ENCODE results near the gene MAGEF1. TPM values are rescaled to one million over a fixed set of nuclear protein-coding genes. Genes with fewer than 3 reads are reported as not detected.

The MAGEF1 gene, protein sequence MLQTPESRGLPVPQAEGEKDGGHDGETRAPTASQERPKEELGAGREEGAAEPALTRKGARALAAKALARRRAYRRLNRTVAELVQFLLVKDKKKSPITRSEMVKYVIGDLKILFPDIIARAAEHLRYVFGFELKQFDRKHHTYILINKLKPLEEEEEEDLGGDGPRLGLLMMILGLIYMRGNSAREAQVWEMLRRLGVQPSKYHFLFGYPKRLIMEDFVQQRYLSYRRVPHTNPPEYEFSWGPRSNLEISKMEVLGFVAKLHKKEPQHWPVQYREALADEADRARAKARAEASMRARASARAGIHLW
- total RNA-seq: 14.3 and 15.0 TPM in 2 replicates

DNA sequence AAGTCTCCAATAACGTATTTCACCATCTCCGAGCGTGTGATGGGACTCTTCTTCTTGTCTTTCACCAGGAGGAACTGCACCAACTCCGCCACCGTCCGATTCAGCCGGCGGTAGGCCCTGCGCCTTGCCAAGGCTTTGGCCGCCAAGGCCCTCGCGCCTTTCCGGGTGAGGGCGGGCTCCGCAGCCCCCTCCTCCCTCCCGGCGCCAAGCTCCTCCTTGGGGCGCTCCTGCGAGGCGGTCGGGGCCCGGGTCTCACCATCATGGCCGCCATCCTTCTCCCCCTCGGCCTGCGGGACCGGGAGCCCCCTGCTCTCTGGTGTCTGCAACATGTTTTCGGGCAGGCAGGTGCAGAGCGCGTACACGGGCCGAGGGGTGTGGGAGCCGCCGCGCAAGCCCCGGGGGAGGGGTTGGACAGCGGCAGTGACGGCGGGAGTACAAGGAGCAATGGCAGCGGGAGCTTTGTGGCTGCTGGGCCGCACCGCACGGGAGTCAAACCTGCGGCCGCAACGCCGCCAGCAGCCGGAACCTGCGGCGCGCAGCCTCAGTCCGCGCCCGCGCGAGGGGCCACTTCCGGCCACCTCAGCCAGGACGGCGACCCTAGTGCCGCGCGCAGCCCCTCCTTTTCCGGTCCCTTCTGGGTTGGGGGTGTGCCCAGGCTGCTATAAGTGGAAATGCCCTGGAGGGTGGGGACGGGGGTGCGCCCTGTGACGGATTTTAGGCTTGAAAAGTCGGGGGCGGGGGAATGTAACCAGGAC, at the start of gene MAGEF1:
TSS of gene MAGEF1 (minus strand) at position 572 of the 755 bp plus-strand sequence. CDS start at position 329, 243 bp downstream.
- peaks cover 15% of the 10 kb centered on the region for H3K27me3 Mint-ChIP-seq
- peaks cover 29% of the 10 kb centered on the region for H3K4me1 Mint-ChIP-seq
- H3K9me3 Mint-ChIP-seq: no peaks in the 10 kb centered on the region
- peak within 1 kb of the TSS; percentile 86 for H3K27ac Mint-ChIP-seq
- intact Hi-C loops (cut with micrococcal nuclease): loop anchor here (1.0 to 5.0 kb wide), 4 partner anchors 16 to 150 kb away; partner anchors contain the start of genes EPHB3 and VPS8
- peaks cover 25% of the 10 kb centered on the region for H3K36me3 Mint-ChIP-seq (ENCODE audit: low read depth)
- peak; percentile 94 for DNase-seq
- H3K4me3 Mint-ChIP-seq: peak within 1 kb of the TSS; percentile 94

DNA sequence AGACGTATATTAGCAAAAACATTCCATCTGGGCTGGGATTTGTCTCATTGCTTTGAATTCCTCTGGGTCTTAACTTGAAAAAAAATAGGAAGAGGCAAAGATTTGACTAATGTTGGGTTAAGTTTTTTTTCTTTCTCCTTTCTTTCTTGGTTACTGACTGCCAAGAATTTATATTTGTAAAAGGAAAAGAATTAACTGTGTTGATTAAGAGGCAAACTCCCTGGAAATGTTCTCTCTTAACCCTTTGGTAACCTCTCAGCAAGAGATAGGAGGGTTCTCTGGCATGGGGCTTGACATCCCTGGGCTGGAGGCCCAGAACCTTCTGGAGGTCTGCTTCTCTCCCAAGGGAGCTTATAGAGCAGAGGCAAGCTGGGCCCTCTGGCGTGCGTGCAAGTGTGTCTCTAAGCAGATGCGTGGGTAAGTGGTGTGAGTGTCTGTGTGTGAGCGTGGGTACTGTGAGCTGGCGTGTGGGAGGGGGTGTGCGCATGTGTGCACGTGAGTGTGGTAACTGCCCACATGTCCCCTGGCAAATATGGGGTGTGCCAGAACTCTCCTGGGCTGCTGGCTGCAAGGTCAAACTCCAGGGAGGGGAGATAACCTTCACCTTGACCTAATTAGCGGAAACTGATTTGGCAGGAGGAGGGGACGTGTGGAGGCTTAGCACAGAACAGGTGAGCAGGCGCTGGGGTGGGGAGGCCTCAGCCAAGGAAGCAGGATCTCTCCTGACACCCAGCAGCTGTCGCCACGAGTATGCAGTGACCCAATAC, 49.4 kb upstream of the MAGEF1 start:
- intact Hi-C loops (cut with micrococcal nuclease): no loop called here
- DNase-seq: no peak
- Mint-ChIP-seq H3K27me3 (peaks cover 7% of the 10 kb centered on the region), H3K4me1 (peaks cover 4% of the 10 kb centered on the region), H3K9me3 (no peaks in the 10 kb centered on the region), H3K27ac (no peak overlapping the region), H3K4me3 (no peak overlapping the region), H3K36me3 (ENCODE audit: low read depth) (no peaks in the 10 kb centered on the region)

DNA sequence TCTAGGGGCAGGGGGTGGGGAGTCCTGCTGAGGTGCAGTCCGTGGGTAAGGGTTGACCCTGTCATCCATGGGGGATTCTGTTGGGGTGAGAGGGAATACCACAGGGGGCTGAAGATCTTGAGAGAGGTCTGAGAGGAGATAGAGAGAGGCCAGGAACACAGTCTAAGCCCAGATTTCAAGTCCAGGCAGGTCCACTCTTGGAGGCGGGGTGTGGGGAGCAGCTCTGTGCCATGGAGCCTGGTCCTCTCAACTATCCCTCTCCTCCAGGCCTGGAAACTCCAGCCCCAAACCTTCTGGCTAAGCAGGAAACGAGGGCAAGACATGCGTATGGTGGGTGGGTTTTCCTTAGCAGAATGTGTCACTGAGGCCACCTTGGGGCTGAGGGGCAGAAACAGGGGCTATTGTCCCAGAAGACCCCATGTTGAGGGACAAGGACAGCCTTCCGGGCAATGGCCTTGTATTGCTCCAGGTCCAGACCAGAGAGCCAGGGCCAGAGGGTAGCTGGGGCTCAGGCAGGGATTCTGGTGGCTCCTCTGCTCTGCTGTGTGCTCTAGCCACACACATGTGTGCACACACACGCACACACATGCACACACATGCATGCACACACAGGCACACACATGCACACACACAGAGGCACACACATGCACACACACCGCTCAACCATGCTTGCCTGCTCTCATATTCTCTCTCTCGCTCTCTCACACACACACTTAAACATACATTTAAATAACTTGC, 48.6 kb upstream of the MAGEF1 start:
- no peak for DNase-seq
- peaks cover 2% of the 10 kb centered on the region for H3K4me1 Mint-ChIP-seq
- peaks cover 5% of the 10 kb centered on the region for H3K27me3 Mint-ChIP-seq
- intact Hi-C loops (cut with micrococcal nuclease): no loop called here
- H3K27ac Mint-ChIP-seq: no peak overlapping the region
- no peaks in the 10 kb centered on the region for H3K36me3 Mint-ChIP-seq (ENCODE audit: low read depth)
- H3K4me3 Mint-ChIP-seq: no peak overlapping the region
- no peaks in the 10 kb centered on the region for H3K9me3 Mint-ChIP-seq

DNA sequence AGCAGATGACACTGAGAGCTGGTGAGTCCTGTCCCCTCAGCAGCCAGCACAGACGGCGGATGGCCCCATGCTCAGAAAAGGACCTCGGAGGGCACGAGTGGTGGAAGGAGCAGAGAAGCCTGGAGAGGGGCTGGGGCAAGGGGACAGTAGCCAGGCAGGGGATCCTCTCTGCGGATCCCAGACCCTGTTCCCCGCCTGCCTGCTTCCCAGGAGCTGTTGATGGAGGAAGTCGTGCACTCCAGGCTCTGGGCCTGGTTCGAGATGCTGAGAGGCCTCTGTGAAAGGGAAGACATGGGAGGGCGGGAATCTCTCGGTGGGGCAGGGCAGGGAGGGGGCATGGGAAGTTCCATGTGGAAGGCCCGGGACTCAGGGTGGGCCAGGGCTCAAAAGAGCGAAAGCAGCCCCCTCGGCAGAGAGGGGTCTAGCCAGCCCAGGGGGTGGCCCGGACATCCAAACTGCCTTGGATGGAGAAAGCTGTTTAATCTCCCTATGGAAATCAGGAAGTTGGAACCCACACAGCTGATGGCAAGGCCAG, 47.9 kb upstream of the MAGEF1 start:
- Mint-ChIP-seq H3K36me3 (ENCODE audit: low read depth) (no peaks in the 10 kb centered on the region), H3K4me1 (peaks cover 2% of the 10 kb centered on the region), H3K27ac (no peak overlapping the region), H3K27me3 (peaks cover 5% of the 10 kb centered on the region), H3K4me3 (no peak overlapping the region), H3K9me3 (no peaks in the 10 kb centered on the region)
- DNase-seq: no peak
- intact Hi-C loops (cut with micrococcal nuclease): no loop called here

DNA sequence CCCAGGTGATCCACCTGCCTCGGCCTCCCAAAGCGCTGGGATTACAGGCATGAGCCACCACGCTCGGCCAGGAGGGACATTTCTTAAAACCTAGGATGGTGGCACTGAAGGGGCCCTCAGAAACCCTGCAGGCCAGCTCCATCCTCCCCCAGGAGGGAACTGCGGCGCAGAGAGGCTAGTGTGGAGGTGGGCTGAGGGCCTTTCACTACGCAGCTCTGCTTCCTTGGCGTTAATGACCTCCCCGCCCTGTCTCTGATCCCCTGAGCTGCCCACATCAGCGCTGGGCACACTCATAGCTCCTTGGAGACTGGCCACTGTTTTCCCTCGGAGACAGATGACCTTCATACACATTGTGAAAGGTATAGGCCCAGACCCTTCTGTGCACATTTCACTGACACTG, 46.2 kb upstream of the MAGEF1 start:
- H3K9me3 Mint-ChIP-seq: no peaks in the 10 kb centered on the region
- H3K4me1 Mint-ChIP-seq: peaks cover 2% of the 10 kb centered on the region
- intact Hi-C loops (cut with micrococcal nuclease): no loop called here
- H3K4me3 Mint-ChIP-seq: no peak overlapping the region
- DNase-seq: no peak
- H3K27ac Mint-ChIP-seq: no peak overlapping the region
- no peaks in the 10 kb centered on the region for H3K36me3 Mint-ChIP-seq (ENCODE audit: low read depth)
- peaks cover 4% of the 10 kb centered on the region for H3K27me3 Mint-ChIP-seq

DNA sequence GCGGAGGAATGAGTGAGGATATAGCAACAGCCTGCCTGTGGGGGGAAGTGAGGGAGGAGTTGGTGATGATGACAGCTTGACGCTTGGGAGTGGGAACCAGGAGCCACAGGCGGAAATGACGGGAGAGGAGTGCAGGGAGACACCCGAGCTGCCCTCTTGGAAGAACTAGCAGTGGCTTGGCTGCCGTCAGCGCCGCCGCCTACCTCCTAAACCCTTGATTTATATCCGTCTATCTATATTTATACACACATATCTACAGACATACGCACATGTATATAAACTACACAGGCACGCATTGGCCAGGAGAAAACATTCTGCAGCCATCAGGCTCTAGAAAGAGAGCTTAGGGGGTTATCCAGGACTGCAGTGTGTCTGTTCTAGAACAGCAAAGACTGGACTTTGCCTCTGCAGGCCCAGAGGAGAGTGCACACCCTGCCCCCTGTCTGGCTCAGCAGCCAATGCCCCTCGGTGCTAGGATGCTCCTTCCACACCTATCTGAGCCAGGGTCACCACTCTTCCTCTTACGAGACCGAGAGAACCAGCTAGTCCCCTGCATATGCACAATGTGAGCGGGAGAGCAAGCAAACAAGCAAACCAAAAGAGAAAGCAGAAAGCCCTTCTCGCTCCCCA, 45.3 kb upstream of the MAGEF1 start:
- H3K4me3 Mint-ChIP-seq: no peak overlapping the region
- H3K27me3 Mint-ChIP-seq: peaks cover 4% of the 10 kb centered on the region
- no peaks in the 10 kb centered on the region for H3K9me3 Mint-ChIP-seq
- intact Hi-C loops (cut with micrococcal nuclease): no loop called here
- H3K27ac Mint-ChIP-seq: no peak overlapping the region
- no peaks in the 10 kb centered on the region for H3K36me3 Mint-ChIP-seq (ENCODE audit: low read depth)
- peaks cover 2% of the 10 kb centered on the region for H3K4me1 Mint-ChIP-seq
- no peak for DNase-seq

DNA sequence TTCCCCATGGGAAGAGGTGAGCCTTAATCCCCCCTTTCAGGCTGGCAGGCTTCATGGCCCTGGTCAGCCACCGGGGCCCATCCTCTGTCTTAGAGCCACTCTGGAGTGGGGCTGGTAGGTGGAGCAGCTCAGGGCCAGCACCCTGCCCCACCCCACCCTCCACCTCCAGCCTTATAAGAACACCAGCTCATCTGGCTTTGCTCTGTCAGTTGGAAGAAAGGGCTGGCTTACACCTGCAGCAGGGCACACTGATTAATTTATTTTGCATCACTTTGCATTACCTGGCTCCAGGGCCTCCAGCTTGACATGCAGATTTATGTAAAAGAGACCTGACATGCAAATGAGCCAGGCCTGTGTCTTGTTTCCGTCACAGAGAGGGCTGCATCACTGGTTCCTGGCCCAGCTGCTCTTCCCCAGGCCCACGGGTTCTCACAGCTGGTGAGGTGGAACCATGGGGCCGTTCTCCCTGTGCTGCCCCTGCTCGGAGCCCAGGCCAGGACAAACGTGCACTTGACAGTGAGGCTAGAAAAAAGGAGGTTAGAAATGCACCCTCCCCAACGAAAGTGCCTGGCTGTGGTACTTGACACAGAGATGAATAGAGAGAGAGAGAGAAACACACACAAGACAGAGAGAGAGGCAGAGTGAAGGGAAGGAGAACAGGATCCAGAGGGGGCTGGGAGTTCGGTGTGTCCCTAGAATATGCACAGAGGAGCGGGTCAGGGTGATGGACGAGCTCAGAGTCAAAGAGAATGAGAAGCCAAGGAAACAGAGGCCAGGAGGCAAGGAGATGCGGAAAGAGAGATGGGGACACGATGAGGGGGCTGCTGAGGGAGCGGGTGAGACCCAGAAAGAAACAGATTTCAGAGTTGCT, 44.5 kb upstream of the MAGEF1 start:
- intact Hi-C loops (cut with micrococcal nuclease): no loop called here
- Mint-ChIP-seq H3K27me3 (peaks cover 4% of the 10 kb centered on the region), H3K4me3 (no peak overlapping the region), H3K36me3 (ENCODE audit: low read depth) (no peaks in the 10 kb centered on the region), H3K9me3 (no peaks in the 10 kb centered on the region), H3K4me1 (peaks cover 2% of the 10 kb centered on the region), H3K27ac (no peak overlapping the region)
- DNase-seq: no peak

DNA sequence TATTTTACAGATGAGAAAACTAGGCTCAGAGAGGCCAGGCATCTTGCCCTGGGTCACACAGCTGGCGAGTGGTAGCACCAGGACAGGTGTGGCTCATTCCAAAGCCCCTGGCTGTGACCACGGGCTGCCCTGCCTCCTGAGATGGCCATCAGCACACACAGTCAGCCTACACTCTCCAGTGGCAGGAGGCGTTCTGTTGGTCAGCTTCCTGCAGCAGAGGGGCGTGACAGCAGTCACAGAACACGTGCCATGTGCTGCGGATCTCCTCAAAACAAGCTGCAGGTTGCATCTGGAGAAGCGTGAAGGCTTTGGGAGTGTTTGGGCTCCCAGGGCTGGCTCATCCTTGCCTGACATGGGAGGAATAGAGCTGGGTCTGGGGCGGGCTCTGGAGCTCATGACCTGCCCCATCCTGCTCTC, 43.5 kb upstream of the MAGEF1 start:
- DNase-seq: no peak
- no peaks in the 10 kb centered on the region for H3K9me3 Mint-ChIP-seq
- H3K4me3 Mint-ChIP-seq: no peak overlapping the region
- no peaks in the 10 kb centered on the region for H3K36me3 Mint-ChIP-seq (ENCODE audit: low read depth)
- intact Hi-C loops (cut with micrococcal nuclease): no loop called here
- peaks cover 2% of the 10 kb centered on the region for H3K4me1 Mint-ChIP-seq
- H3K27me3 Mint-ChIP-seq: peaks cover 4% of the 10 kb centered on the region
- no peak overlapping the region for H3K27ac Mint-ChIP-seq

DNA sequence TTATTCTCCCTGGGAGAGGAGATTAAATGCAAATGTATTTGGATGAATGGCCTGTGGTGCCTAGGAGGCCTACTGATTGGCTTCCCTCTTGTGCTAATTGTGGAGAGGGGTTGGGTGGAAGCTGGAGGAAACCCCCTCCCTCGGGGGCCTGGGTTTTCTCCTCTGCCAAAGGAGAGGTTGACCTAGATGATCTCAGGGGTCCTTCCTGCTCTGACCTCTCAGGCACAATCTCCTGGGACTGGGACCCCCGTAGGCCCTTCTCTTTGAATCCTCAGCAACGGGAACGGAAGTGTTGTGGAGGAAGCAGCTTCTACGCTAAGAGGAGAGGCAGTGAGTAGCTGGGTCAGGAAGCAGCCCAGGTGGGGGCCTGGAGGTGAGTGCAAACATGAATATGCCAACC, 40.5 kb upstream of the MAGEF1 start:
- H3K9me3 Mint-ChIP-seq: no peaks in the 10 kb centered on the region
- H3K36me3 Mint-ChIP-seq (ENCODE audit: low read depth): no peaks in the 10 kb centered on the region
- H3K4me1 Mint-ChIP-seq: peaks cover 7% of the 10 kb centered on the region
- no peak overlapping the region for H3K4me3 Mint-ChIP-seq
- intact Hi-C loops (cut with micrococcal nuclease): no loop called here
- H3K27ac Mint-ChIP-seq: no peak overlapping the region
- no peak for DNase-seq
- peaks cover 7% of the 10 kb centered on the region for H3K27me3 Mint-ChIP-seq

DNA sequence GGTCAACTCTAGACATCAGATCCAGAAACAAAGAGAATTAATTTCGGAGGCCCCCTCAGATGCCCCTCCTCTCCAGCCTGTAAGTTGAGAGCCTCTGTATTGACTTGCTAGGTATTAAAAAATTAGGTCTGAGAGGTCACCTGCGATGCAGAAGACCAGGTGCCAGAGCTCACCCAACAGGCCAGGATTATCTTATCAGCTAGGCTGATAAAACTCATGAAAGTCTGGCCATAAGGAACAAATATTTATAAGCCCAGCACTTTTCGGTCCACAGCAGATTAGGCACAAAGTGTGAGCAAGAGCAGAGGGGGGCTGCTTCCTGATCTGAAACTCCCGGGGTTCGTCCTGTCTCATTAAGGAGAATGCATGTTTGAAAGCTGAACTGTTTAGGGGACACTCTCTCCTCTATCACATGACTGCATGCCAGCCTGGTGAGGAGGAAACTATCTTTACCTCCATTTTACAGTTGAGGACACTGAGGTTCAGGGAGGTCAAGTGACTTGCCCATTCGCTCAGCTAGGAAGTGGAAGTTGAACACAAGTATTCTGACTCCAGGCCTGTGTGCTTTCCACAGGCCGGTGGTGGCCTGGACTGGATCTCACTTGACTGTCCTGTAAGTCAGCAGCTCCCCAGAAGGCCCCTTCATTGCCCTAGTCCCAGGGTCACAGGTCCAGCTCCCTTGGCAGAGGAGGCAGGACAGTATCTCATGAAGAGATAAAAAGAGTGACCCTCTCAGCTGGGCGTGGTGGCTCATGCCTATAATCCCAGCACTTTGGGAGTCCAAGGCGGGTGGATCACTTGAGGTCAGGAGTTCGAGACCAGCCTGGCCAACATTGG, 39.6 kb upstream of the MAGEF1 start:
- H3K36me3 Mint-ChIP-seq (ENCODE audit: low read depth): no peaks in the 10 kb centered on the region
- H3K27me3 Mint-ChIP-seq: peaks cover 4% of the 10 kb centered on the region
- intact Hi-C loops (cut with micrococcal nuclease): no loop called here
- no peak for DNase-seq
- no peak overlapping the region for H3K4me3 Mint-ChIP-seq
- peaks cover 5% of the 10 kb centered on the region for H3K4me1 Mint-ChIP-seq
- no peak overlapping the region for H3K27ac Mint-ChIP-seq
- no peaks in the 10 kb centered on the region for H3K9me3 Mint-ChIP-seq

DNA sequence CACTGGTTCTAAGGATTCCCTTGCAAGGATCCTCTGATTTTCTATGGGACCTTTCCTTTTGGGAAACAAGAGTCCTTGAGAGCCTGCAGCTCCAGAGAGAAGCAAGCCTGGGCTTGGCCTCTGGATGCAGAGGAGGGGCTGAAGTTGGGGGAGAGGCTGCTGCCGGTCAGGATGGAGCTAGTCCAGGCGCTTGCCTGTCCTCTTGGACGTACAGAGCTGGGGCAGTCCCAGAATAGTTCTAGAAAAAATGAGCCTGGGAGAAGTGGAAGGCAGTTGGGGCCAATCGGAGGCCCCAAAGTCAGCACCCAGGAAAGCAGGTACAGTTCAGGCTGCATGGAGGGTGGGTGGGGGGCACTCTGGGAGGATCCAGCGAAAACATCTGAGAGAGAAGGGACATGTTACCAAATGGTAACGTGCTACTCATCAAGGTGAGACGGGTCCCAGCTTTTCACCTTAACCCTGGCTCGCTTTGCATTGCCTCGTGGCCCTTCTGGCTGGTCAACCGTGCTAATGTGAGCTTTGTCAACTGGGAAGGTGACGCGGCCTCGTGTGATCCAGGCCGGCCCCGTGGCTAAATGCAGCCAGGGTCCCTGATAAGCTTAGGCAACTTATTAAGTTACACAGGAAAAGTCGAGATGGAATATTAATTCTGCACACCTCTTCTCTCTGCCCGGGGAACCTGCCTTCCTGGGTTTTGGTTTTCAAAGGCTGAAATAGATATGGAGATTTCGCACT, 38.7 kb upstream of the MAGEF1 start:
- Mint-ChIP-seq H3K4me1 (peaks cover 5% of the 10 kb centered on the region), H3K27ac (no peak overlapping the region), H3K9me3 (no peaks in the 10 kb centered on the region), H3K36me3 (ENCODE audit: low read depth) (no peaks in the 10 kb centered on the region), H3K27me3 (peaks cover 4% of the 10 kb centered on the region), H3K4me3 (no peak overlapping the region)
- intact Hi-C loops (cut with micrococcal nuclease): no loop called here
- no peak for DNase-seq

All from activated CD4-positive, alpha-beta T cell treated with anti-CD3 and anti-CD28 coated beads, Interleukin-2, amount 10 ng/mL, durations not matched to agents 24 days and 14 days (primary cell).